ENCODE data around the gene ANGPTL2.
A peak's percentile ranks its signal among the peaks of the same experiment; 100 is the strongest.

ANGPTL2 gene

GRCh38 chr9:127154390-127155191 is 32.2 kb upstream of the ANGPTL2 start:
- H3K4me3 ChIP-seq (replicated peaks; ENCODE audit: low read depth, low read length): no peak overlapping the region
- DNase-seq (ENCODE audit: low read depth): peak; percentile 79
- TF ChIP-seq, protein P1, sequence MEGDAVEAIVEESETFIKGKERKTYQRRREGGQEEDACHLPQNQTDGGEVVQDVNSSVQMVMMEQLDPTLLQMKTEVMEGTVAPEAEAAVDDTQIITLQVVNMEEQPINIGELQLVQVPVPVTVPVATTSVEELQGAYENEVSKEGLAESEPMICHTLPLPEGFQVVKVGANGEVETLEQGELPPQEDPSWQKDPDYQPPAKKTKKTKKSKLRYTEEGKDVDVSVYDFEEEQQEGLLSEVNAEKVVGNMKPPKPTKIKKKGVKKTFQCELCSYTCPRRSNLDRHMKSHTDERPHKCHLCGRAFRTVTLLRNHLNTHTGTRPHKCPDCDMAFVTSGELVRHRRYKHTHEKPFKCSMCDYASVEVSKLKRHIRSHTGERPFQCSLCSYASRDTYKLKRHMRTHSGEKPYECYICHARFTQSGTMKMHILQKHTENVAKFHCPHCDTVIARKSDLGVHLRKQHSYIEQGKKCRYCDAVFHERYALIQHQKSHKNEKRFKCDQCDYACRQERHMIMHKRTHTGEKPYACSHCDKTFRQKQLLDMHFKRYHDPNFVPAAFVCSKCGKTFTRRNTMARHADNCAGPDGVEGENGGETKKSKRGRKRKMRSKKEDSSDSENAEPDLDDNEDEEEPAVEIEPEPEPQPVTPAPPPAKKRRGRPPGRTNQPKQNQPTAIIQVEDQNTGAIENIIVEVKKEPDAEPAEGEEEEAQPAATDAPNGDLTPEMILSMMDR (IDR thresholded peaks at IDR 0.05; ENCODE audit: low read length, missing control alignments): no peak

- TF ChIP-seq, protein P1 (IDR thresholded peaks at IDR 0.05; ENCODE audit: low read length, missing control alignments): no peak
- no peak overlapping the region for H3K4me3 ChIP-seq (replicated peaks; ENCODE audit: low read depth, low read length)
- DNase-seq (ENCODE audit: low read depth): no peak
These were observed 31.6 kb upstream of the ANGPTL2 start for GRCh38 chr9:127154003-127154389.

DNA sequence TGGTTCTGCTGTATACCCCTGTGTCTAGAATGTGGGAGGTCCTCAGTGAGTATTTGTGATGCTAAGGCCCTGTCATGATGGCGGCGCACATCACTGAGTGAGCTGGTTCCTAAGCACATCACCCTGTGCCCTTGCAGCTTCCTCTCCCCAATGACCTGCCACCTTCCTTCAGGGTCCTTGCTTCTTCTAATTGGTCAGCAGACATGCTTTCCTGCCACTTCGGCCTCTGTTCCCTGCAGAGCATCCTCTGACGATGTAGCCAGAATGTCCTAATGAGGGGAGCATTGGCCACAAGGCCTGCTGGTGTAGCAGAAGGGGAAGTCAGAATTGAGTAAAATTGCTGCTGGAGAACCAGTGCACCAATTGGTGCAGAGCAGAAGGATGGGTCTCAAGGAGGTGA is 31.1 kb upstream of the ANGPTL2 start:
- DNase-seq (ENCODE audit: low read depth): no peak
- TF ChIP-seq, protein P1 (IDR thresholded peaks at IDR 0.05; ENCODE audit: low read length, missing control alignments): no peak
- no peak overlapping the region for H3K4me3 ChIP-seq (replicated peaks; ENCODE audit: low read depth, low read length)

GRCh38 chr9:127149463-127150390 is 27.3 kb upstream of the ANGPTL2 start:
- DNase-seq (ENCODE audit: low read depth): no peak
- TF ChIP-seq, protein P1 (IDR thresholded peaks at IDR 0.05; ENCODE audit: low read length, missing control alignments): no peak
- no peak overlapping the region for H3K4me3 ChIP-seq (replicated peaks; ENCODE audit: low read depth, low read length)

DNA sequence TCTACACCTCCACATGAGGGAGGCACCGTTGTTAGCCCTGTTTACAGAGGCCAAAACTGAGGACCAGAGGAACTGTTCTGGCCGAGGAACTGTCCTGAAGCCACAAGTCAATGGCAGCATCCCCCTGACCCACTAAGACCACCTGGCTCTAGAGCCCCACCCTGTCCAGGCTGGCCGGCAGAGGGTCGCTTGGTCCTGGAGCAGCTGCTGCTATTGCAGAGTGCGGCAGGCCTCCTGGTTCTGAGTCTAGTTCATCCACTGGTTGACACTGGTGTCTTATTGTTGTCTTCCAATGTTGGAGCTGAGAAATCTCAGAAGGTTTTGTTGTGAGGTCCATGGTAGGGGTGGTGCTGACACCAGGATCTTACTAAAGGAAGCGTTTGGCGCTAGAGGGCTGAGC is 26.6 kb upstream of the ANGPTL2 start:
- H3K4me3 ChIP-seq (replicated peaks; ENCODE audit: low read depth, low read length): no peak overlapping the region
- DNase-seq (ENCODE audit: low read depth): no peak
- TF ChIP-seq, protein P1 (IDR thresholded peaks at IDR 0.05; ENCODE audit: low read length, missing control alignments): no peak

GRCh38 chr9:127148014-127148413 is 25.6 kb upstream of the ANGPTL2 start:
- no peak for DNase-seq (ENCODE audit: low read depth)
- H3K4me3 ChIP-seq (replicated peaks; ENCODE audit: low read depth, low read length): no peak overlapping the region
- TF ChIP-seq, protein P1 (IDR thresholded peaks at IDR 0.05; ENCODE audit: low read length, missing control alignments): no peak

Measured in fibroblast of pulmonary artery (primary cell).